Fibroblast of lung (primary cell): ENCODE data around the gene SF3A2.

Source experiments
- CTCF ChIP-seq, 2 donors: IDR thresholded peaks in 1 of 2; conservative IDR thresholded peaks in 1 of 2; 1 replicate in 1 of 2; 2 replicates in 1 of 2; pipeline ENCODE4 v1.5.1; 2011 to 2012; ENCODE audit warnings: low read length in 2 of 2, control low read depth in 1 of 2, inconsistent platforms in 1 of 2, low read depth in 1 of 2, mild to moderate bottlenecking in 1 of 2
- EZH2 ChIP-seq: IDR thresholded peaks from 2 replicates; pipeline ENCODE4 v1.5.1; 2012; ENCODE audit warnings: low read length, control low read depth, mild to moderate bottlenecking; ENCODE audit errors: missing control alignments

- TF ChIP-seq CTCF (conservative IDR thresholded peaks at IDR 0.05 in 1 of 2, IDR thresholded peaks at IDR 0.05 in 1 of 2; ENCODE audit: low read depth in 1 of 2, low read length in 2 of 2) (no peak), EZH2 (no peak)
Observed at GRCh38 chr19:2280633-2281264, 44.1 kb downstream of the SF3A2 start.
